GM21447 (cell line): ENCODE measurements around the gene CKAP2L.
"Not testable (repeated sequence)": the region's sequence is repeated elsewhere in the genome, so short reads cannot be mapped to it uniquely, and the experiment has no call there.

Source experiments
- ATAC-seq: cut with Tn5 transposase; IDR thresholded peaks from one replicate; pipeline ENCODE4 v1.9.1; 2021; ENCODE audit not compliant: unreplicated experiment

CKAP2L gene

DNA sequence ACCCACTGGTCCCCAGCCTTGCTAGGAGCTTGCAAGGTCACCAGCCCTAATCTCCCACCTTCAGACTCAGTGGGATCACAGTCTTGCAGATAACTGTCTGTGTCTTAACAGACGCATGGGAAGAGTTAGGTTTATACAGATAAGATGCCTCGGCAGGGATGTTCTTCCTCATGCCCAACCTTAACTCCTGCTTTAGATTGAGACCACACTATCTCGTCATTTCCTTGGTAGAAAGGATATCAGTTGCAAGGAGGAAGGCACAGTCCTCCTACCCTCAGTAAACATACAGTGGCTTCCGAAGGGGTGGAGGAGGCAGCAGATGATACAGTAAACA, 36.4 kb downstream of the CKAP2L start:
- ATAC-seq, result no peak

GRCh38 chr2:112727276-112728028, 37.0 kb downstream of the CKAP2L start:
- no peak for ATAC-seq

DNA sequence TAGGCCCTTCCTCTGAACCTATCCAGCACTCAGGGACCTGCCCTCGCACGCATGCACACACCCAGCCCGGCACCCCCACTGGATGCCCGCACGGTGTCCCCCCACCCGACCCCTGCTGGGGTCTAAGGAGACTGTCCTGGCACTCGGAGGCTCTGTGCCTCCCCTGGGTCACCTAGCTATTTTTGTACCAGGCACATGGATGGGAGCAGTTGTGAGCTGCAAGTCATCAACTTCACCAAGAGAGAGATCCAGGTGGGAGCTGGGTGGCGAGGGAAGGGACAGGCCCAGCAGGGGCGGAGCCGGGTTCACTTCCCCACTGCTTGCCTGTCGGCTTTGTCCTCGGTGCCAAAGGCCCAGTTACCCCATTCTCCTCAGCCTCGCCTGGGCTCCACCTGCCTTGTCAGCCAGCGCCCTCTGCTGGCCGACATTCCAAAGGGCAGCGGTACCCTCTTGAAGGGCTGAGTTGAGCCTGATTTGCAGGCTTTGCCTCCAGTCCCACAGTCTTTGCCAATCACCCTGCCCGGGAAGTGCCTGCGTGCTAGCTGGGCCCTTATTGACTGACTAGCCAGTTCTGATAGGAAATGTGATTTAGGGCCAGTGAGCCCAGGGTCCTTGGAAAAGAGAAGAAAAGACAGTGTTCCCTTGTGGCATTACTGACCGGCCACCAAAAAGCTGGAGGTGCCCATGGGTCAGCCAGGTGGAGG, 37.8 kb downstream of the CKAP2L start:
- peak; percentile 72 for ATAC-seq

DNA sequence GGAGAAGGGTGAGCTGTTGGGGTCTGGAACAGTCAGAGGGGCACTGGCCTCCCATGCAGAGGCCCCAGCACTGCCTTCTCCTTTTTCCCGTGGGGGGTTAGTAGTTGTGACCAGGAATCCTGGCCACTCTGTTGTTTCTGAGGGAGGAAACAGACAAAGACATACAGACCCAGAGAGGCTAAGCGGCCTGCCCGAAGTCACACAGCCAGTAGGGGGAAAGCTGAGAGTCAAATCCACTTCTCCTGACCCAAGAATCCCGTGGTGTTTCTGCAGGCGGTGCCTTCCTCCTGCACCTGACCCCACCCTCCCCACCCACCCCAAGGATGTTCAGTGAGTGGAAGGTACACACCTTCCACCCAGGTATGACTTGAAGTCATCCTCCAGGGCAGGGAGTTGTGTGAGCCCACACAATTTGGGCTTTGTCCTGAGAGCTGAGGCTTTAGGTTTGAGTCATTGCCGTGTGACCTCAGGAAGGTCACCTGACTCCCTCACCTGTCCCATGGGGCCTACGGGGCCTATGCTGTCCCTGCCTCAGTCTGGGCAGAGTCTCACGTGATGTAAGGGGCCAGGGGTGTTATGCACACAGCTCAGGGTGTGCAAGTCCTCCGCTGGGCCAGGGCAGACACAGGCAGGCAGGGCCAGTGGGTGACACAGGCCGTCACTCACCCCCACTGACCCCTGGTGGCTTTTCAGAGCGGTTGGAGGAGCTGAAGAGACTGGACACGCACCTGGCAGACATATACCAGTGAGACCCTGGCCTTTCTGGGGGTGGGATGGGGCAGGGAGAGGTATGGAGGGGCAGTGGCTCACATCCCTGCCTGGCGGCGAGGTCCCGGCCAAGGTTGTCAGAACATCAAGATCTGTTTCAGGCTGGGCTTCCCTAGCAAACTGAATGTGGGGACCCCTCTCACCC, 38.6 kb downstream of the CKAP2L start:
- ATAC-seq, result peak; percentile 44

DNA sequence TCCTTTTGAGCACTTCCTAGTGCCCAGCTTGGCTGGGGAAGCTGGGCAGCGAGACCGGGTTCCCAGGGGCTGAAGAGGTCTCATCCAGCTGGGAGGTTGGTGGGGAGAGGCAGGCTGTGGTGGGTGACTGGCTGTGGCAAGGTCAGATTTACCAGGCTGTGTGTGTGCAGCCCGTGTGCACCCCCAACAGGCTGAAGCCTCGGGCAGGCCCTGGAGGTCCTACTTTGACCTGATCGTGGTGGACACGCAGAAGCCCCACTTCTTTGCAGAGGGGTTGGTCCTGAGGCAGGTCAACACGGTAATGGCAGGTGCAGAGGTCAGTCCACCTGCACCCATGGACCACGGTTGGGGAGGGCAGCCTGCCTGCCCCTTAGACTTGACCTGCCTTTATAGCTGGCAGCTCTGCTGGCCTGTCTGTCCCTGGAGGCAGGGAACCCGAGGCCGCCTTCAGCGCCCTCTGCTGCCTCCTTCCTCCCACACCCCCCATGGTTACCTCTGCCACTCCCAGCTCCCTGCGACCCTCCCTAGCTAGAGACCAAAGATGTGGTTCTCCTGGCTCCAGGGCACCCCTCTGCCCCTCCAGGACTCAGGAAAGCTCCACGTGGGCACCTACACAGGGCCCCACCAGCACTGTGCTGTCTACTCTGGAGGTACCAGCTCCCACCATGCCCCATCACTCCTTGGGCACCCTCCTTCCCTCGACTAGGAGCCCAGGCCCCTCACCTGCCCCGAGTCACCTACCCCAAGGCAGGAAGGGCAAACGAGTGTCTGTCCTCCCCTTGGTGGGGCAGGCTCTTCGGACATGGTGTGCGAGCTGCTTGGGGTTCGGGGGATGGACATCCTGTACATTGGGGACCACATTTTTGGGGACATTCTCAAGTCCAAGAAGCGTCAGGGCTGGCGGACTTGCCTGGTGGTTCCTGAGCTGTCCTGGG, 39.6 kb downstream of the CKAP2L start:
- ATAC-seq, result no peak

DNA sequence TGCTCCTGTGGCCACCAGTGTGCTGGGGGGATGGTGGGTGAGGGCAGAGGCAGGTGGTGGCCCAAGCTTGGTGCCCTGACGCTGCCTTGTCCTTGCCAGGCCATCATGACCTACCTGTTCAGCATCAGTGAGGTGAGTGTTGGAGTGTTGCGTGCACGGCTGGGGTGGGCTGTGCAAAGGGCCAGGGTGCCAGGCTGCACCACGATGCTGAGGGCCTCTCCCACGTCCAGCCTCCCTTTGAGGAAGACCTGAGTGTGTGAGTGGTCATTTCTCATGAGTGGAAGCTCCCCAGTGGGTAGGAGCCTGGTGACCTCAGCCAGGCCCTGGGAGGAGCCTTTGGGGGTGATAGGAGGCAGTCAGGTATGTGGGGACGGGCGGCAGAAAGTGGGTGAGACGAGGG, 40.4 kb downstream of the CKAP2L start:
- no peak for ATAC-seq

DNA sequence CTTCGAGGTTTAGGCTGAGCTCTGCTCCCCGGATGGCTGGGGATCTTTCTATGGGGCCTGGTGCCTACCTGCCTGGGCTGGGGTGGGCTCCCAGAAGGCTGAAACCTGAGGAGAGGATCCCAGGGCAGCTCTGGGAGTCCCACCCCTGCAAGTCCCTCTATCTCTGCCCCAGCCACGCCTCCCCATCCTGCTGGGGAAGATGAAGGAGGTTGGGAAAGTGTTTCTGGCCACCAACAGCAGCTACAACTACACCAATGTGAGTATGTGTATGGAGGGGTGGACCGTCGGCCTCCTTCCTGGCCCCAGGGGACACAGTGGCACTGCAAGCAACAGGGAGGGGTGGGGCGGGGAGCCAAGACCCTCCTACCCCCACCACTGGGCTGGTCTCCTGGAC, 40.9 kb downstream of the CKAP2L start:
- ATAC-seq, result no peak

DNA sequence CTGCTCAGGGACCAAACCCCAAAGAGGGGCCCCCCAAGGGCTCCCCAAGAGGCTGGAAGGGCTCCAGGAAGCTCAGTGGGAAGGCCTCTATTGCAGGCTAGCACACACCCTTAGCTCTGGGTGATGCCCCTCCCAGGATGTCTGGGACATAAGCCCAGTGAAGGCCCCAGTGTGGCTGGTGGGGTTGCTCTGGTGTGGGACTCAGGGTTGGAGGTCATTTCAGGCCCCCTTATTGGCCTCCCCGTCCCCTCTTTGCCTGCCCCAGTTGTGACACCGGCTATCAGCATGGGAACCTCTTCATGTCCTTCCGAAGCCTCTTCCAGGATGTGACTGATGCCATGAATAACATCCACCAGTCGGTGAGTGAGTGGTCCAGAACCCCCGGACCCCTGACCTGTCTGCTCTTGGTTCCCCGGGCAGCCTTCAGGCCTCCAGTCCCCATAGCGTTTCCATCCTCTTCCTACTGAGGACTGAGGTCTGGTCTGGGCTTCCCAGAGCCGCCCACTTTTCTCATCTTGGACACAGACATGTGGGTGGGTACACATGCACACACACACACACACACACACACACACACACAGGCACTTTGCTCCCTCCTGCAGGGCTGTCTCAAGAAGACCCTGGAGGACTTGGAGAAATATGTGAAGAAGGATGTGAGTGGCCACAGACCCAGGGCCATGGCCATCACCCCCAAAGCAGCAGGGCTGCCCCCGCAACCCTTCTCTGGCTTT, 41.4 kb downstream of the CKAP2L start:
- no peak for ATAC-seq

- no peak for ATAC-seq
These were observed 42.4 kb downstream of the CKAP2L start for GRCh38 chr2:112721819-112722522.

DNA sequence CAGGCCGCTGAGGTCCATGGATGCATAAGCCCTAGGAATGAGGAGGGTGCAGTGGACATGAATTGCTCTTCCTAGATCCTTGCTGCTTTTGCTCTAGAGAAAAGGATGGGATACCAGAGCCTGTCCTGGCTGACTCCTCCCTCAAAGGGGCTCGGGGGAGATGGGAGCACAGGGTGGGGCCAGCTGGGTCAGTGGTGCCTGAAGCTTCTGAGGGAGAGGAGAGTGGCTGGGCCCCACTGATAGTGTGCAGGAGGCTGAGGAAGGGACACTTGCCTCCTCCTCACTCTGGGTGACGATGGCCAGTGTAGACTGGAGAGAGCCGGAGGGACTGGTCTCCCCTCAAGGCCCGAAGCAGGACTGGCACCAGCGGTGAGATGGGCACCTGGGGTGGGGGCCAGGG, 43.6 kb downstream of the CKAP2L start, which contains the start of gene NT5DC4:
Gene NT5DC4 (plus strand): TSS at position 236 of the 400 bp plus-strand sequence. CDS start 60 bp downstream, at position 296.
- ATAC-seq, result no peak

DNA sequence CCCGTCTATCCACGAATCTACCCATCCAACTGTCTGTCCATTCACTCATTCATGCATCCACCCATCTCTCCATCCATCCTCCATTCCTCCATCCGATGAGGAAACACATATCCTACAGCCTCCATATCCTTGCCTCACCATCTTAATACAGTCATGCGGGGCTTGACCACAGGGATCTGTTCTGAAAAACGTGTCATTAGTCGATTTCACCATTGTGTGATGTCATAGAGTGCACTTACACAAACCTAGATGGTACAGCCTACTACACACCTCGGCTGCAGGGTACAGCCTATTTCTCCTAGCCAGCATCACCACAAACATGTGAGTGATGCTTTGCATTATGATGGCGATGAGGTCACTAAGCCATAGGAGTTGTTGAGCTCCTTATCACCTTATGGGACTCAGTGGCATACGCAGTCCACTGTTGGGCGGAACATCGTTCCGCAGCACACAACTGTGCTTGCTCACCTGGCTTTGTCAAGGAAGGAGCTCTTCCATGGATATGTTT, 45.5 kb downstream of the CKAP2L start:
- no peak for ATAC-seq

- ATAC-seq, result not testable (repeated sequence)
These were observed 47.5 kb downstream of the CKAP2L start for GRCh38 chr2:112716826-112717352.

GRCh38 chr2:112716094-112716493, 48.3 kb downstream of the CKAP2L start:
- not testable (repeated sequence) for ATAC-seq

DNA sequence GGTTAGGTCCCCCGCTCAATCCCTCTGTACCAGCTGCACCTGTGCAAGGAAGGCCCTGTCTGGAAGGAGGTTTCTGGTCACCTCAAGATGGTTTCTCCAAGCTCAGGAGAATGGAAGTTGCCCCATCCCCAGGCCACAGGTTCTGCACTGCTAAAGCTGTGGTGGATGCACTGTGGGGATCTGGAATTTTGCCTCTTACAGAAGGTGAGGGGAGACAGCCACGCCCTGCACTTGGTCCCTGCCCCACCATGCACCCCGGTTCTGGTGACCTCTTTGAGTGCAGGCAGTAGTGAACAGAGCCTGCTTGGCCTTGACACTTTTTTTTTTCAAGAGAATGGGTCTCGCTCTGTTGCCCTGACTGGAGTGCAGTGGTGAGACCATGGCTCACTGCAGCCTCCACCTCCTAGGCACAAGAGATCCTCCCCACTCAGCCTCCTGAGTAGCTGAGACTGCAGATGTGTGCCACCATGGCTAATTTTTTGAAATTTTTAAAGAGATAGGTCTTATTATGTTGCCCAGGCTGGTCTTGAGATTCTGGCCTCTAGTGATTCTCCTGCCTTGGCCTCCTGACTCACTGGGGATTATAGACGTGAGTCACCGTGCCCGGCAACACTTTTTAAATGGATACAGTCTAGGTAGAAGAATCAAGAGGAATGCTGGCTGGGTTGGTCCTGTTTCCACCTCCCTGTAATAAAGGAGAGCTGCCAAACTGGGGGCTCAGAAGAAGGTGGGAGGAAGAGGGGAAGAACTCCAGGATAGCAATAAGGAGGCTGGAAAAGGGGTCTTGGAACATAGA, 49.4 kb downstream of the CKAP2L start:
- no peak for ATAC-seq

DNA sequence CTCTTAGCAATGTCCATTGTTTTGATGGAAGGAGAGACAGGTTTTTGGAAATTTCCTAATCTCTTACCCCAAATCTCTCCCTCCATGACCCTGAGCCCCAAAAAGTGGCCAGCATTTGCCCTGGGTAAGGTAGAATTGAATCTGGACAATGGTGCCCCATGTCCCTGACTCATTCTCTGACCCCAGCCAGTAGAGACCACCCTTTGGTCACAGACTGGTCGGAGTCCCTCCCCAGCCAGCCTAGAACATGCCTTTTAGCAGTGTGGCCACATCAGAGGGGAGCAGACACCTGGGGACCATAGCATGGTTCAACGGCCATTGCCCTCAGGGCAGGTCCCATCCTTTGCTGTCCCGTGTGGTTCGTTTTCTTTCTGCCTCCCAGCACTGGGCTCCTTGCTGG, 50.1 kb downstream of the CKAP2L start:
- ATAC-seq, result no peak

DNA sequence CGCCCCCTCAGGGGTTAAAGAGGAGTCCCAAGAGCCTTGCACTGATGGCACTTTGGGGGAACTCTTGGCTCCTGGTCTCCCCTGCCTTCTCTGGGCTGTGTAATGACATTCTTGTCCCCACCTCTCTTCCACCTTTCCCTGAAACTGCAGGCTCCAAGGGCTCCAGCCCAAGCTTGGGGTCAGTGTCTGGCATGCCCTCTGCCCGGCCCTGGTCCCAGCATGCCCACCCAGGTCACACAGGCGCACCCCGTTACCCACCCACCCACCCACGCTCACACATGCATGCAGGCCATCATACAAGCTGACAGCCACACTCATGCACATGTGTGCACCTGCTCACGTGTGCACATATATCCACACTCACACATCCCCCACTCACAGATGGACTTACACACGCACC, 50.5 kb downstream of the CKAP2L start:
- ATAC-seq, result no peak

DNA sequence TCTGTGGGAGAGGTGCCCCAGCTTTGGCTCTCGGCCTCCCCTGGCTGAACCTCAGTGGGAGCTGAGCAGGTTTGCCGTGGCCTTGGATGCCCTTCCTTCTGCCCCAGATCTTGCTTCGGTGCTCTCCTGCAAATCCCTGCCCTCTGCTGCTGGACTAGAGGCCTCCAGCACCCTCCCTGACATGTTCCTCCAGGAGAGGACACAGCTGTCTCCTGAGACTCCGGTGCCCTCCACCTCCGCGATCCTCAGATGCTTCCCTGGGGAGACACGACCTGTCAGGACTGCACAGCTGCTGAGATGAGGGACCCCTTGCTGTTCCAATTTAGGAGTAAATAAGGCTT, 50.9 kb downstream of the CKAP2L start:
- no peak for ATAC-seq
